Skeletal muscle cell (primary cell): Measurements from ENCODE around the gene MAD1L1.

ENCODE experiments used
- DNase-seq: peaks from one replicate; pipeline ENCODE4 v3.0.0-alpha.2; 2010; ENCODE audit warnings: low read depth
- H3K4me3 ChIP-seq: 2 replicates; pipeline ENCODE4 v1.5.1; 2011; ENCODE audit warnings: low read depth, mild to moderate bottlenecking, control low read depth, low read length, moderate library complexity

MAD1L1 gene

DNA sequence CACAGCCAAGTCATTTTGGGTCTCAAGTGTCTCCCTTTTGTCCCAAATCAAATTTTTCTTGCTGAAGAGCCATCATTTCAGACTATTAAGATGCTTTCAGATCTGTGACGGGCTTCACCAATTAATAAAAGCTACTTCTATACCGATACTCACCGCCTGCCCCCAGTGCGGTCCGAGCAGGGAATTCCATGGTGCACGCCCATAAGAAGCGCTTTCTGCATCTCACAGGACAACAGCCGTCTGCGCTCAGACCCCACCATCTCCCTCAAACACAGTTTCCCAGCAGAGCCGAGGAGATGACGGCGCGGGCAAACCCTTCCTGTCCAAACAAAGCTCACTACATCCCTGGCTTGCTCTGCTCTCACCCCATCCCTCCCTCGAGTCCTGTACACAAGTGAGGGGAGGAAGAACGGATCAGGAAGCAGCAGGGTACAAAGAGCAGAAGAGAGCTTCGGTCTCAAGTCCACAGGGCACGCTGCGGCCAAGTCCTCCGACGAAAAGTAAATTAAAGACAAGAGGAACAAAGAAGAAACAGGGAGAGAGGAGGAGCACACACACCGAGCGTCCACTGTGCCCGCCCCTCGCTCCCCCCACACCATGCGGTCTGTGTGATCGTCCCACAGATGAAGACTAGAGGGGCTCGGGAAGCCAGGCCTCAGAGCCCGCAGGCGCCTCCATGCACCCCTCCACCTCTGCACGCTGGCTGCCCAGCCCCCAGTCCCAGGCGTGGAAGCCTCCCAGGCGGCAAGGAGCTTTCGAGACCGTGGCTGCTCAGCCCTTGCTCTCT, 121.9 kb downstream of the MAD1L1 start:
- no peak overlapping the region for H3K4me3 ChIP-seq
- DNase-seq, result no peak

DNA sequence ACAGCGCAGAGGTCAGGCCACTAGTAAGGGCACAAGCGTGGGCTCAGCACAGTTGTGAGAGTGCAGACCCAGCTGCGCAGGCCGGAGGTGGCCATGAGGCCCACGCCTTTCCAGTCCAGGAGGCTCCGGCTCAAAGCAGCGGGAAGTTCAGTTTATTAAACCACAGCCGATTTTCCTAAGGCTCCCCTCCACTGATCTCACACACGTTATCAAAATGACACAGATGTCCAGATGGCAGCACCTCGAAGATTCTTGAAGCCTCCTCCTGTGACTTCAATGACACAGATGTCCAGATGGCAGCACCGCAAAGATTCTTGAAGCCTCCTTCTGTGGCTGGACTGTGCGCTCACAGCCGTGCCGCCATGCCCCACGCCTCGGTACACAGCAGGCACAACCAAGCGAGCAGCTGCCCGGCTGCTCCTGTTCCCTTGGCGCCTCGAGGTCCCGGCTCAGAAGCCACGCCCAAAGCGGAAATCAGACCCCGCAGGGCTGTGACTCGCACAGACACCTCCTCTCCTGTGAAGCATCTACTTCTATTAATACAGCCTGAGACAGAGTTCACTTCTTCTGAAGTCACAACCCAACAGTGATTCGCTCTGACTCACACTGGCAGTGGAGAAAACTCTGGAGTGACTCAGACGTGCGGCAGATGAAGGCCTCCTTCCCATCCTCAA, 122.7 kb downstream of the MAD1L1 start:
- no peak overlapping the region for H3K4me3 ChIP-seq

DNA sequence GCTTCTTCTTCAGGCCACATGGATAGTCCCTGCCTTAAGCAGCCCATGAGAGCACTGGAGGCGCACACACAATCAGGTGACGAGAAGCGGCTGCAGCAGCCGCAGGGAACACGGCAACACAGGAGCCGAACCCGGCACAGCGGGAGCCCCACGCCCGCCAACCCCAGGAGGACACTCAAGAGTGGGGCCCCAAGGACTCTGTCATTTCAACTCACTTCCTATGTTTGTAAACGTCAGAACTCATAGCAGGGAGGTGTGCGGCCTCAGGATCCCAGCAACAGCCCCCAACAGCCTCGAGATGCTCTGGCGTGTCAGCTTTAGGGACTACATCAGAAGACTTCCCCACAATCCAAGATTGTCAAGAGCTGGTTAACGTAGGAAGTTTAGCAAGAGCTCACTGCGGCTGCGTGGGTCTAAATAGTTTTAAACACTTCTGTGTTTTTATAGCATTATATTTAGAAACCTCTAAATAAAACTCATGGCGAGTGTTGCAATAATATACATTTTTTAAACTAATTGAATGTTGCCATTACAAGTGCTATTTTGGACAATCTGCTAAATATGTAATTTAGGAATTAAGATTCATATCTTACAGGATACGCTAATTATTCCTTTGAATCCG, 123.4 kb downstream of the MAD1L1 start:
- H3K4me3 ChIP-seq, result no peak overlapping the region
- DNase-seq, result no peak

More for the DNA sequence above, 122.7 kb downstream of the MAD1L1 start:
- DNase-seq, result peak; percentile 65

DNA sequence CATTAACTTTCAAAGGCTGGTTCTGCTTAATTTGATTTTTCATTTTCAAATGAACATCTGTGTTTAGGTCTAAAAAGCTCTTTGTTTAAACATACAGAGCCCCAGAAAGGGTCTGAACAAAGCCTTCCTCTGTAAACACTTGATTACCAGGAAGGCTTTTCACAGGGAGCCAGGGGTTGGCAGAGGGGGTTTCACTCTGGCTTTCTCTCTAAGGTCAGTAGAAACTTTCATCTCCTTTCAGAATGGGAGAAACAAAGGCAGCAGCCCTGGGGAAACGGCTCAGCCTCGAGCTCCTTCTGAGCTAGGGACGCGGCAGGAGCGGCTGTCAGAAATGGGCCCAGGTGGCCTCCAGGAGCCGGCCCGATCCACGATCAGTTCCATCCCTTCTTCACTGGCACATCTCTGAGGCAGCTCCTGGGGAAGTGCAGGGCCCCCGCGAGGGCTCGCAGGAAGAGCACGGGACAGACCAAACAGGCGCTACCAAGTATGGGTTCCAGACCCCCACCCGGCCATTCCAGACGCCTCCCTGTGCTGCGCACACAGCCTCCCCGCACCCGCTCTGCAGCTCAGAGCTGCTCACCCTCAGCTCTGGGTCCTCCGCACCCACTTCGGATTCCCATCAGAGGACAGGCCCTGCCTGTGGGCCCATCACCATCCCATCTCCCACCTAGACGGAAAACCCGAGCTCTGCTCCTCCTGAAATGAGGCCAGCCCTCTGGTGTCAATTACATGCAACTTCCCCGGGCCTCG, 124.1 kb downstream of the MAD1L1 start:
- DNase-seq, result no peak
- H3K4me3 ChIP-seq, result no peak overlapping the region

DNA sequence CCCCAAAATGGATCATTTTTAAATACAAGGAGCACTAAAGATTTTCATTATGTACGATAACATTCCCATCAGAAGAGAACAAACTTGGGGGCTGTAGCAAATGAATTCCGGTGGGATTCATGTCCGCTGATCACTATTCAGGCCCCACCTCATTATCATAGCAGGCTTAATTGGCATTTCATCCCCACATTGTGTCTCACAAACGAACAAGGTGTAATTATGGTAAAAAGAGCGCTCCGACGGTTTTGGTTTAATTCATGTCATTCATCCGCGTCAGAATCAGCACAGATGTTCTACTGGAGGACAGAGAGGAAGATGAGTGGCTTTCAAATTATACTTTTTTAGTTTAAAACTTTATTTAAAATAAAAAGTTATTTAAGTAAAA, 124.7 kb downstream of the MAD1L1 start:
- H3K4me3 ChIP-seq, result no peak overlapping the region
- no peak for DNase-seq

DNA sequence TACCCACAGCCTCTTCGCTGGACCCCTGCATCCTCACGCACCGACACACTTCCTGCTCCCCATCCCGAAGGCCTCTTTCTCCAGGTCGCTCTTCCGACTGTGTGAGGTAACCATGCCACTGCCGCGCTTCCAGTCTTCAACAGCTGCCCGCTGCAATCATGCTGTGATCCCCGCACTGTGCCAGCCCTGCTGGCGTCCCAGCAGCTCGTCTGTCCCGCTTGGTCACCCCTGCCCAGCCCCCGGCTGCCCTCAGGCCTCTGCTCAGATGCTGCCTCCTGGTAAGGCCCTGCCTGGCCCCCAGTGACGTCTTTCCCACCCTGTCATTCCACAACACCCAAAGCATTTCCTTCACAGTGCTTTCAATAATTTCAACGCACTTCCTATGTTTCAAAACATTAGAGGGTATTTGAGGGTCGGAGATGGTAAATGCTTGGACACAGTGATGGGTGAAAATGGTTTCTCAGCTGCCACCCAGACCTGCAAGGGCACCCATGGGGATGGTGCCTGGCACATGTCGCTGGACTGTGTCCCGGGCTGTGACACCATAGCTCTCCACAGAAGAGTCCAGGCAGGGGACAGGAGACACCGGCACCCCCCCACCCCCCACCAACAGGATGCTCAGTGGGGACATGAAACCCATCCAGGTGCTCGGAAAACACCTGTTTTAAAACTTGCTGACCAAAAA, 125.2 kb downstream of the MAD1L1 start:
- no peak overlapping the region for H3K4me3 ChIP-seq
- DNase-seq, result no peak

DNA sequence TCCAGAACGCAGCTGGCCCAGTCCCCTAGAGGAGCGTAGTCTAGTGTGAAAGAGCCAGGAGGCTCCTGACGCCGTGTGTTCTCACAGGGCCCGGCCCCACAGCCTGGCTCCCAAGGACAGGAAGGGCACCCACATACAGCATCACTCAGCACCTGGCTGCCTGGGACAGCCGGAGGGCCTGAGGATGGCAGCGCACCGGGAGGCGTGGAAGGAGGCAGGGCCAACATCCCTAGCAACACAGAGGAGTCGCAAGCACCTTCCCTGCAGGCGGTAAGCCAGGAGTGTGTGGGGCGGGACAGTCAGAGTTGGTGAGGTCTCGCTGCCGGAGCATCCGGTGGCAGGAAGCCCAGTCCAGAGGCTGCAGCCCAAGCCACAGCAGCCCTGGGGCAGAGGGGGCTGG, 125.8 kb downstream of the MAD1L1 start:
- no peak overlapping the region for H3K4me3 ChIP-seq
- no peak for DNase-seq

DNA sequence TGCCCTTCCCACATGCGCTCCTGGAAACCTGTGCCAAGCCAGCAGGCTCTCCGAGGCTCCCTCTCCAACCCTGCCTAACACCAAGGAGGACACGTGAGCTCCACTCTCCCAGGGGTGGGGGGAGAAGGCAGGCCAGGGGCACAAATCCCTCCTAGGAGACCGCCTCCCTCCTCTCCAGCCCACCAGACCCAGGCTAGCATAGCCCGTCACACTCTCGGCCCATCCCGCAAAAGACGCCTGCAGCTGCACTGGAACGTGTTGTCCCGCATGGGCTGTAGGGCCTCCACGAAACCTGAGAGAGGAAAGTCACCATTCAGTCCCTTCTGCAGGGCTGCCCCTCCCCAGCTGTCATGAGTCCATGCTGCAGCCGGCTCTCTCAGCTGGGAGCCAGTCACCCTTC, 126.3 kb downstream of the MAD1L1 start:
- no peak overlapping the region for H3K4me3 ChIP-seq
- DNase-seq, result no peak

DNA sequence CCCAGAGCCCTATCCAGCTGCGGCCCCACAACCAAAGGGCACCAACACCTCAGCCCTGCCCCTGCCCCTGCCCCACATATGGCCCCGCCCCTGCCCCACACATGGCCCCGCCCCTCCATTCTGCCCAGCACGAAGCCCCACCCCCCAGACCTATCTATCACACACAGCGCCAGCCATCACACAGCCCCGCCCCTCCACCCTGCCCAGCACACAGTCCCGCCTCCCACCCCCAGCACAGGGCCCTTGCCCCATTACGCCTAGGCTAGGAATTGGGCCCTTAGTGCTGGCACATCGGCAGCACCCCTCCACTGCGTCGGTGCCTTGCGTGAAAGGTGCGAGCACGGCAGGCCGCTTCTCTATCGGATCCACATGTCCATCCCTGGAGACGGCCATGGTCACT, 126.8 kb downstream of the MAD1L1 start:
- DNase-seq, result no peak
- no peak overlapping the region for H3K4me3 ChIP-seq

DNA sequence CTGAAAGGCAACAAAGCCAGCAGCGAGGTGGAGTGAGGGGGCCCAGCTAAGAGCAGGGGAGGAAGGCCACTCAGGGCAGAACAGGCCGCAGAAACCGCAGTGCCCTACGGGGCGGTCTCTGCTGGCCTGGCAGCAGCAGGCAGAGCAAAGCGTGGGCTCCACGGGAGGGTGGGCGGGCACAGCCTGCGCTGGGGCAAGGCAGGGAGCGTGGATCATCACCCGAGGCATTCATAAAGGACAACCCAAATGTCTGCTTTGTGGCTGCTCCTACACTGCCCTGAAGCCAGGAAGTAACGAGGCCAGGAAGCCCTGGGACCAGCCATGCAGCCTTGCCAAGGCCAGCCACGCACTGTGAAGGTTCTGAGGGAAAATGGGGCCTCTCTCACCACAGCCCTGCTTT, 127.5 kb downstream of the MAD1L1 start:
- no peak overlapping the region for H3K4me3 ChIP-seq
- DNase-seq, result no peak

DNA sequence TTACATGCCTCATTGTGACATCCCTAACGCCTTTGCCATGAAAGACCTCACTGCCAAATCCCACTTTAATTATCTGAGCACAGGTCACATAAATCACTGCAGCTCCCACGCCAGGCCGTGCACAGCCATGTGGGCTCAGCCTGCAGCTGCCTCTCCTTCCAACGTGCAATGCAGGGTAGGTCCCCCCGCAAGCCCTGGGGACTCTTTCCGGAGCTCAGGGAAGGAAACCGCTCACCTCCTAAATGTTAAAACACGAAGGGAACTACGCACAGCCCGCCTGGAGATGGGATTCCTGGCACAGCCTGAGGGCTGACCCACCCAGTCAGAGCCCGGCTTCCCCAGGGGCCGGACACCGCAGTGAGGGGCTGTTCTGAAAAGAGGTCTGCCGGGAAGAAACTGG, 128.0 kb downstream of the MAD1L1 start:
- DNase-seq, result no peak

DNA sequence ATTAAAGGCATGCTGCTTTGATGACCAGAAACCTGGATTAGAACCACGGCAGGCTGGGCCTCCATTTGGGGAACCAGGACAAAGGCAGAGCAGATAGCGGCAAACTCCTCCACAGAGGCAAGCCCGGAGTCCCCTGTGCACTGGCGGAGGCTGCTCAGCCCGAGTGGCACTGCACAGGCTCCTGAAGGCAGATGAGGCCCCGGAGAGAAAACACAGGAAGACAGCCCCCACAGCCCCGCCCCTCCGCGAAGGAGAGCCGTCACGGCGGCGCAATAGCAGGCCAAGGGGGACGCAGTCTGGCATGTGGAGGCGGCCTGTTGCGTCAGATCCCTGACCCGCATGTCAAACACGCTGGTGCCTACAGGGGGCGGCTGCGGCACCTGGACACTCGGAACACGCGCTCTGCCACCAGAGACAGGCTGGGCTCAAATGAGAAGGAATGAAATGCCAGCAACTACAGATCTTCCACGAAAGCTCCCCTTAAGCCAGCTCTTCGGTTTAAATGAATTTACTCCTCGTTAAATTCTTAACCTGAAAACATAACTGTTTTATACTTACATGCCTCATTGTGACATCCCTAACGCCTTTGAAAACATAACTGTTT, 128.5 kb downstream of the MAD1L1 start:
- H3K4me3 ChIP-seq, result no peak overlapping the region
- DNase-seq, result peak; percentile 86

More for the DNA sequence above, 128.0 kb downstream of the MAD1L1 start:
- no peak overlapping the region for H3K4me3 ChIP-seq

DNA sequence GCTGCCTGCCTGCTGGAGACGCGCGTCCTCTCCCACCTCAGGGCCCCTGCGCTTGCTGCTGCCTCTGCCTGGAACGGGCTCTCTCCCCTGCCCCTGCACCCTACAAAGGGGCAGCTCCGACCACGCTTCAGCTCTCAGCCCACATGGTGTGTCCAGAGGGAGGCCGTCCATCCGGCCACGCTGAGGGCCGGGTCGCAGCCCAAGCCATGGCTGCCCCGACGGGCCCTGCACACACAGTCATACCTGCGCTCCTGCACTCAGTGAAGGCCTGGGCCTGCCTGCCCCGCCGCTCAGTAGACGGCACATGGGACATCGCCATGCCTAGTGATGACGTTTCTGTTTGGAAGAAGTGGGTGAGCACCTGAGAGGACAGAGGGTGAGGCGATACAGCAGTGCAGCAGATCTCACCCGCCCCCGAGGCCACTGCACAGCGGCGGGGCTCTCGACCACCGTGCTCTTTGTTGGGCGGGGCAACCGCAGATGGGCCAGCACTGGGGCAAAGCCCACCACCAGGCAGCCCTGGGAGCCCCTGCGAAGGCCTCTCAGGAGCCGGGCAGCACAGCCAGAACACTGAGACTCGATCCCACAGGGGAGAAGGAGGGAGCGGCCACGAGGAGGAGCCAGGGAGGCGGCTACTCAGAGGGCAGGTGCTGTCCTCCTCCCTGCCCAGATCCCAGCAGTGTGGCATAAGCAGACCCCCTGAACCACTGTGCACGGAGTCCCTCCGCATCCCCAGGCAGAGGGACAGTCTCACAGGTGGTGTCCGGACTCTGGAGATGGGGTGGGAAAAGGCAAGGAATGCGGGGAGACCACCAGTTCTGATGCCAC, 129.5 kb downstream of the MAD1L1 start:
- no peak for DNase-seq

DNA sequence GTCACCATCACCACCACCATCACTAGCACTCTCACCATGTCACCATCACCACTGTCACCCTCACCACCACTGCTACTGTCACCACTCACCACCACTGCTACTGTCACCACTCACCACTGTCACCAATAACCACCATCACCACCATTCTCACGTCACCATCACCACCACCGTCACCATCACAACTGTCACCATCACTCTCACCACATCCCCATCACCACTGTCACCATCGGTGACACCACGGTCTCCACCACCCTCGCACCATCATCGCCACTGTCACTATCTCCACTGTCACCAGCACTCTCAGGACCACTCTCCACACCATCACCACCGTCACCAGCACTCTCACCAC, 130.4 kb downstream of the MAD1L1 start:
- DNase-seq, result no peak
- H3K4me3 ChIP-seq, result no peak overlapping the region

More for the DNA sequence above, 129.5 kb downstream of the MAD1L1 start:
- H3K4me3 ChIP-seq, result no peak overlapping the region

DNA sequence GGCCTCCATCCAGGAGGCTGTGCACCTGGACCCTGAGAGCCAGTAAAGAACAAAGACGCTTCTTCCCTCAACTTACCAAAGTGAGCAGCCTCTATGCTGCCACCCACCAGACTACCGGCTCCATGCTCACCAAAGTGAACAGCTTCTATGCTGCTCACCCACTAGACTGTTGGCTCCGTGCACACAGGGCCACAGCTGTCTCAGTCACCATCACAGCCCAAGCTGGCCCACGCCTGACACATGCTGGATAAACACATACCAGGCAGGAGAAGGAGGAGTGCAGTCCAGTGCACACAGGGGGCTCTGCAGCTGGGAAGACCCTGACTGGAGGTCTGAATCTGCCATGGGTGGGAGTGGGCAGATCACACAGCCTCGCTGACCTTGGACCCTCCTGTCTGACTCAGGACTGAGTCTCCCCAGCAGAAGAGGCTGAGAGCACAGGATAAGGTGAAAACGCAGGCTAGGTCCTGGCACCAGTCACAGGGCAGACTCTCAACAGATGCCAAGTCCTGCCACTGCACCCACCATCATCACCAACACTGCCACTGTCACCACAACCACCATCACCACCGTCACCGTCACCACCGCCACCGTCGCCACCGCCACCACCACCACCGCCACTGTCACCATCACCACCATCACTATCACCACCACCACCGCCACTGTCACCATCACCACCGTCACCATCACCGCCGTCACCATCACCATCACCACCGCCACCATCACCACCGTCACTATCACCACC, 130.9 kb downstream of the MAD1L1 start:
- no peak overlapping the region for H3K4me3 ChIP-seq
- DNase-seq, result no peak

DNA sequence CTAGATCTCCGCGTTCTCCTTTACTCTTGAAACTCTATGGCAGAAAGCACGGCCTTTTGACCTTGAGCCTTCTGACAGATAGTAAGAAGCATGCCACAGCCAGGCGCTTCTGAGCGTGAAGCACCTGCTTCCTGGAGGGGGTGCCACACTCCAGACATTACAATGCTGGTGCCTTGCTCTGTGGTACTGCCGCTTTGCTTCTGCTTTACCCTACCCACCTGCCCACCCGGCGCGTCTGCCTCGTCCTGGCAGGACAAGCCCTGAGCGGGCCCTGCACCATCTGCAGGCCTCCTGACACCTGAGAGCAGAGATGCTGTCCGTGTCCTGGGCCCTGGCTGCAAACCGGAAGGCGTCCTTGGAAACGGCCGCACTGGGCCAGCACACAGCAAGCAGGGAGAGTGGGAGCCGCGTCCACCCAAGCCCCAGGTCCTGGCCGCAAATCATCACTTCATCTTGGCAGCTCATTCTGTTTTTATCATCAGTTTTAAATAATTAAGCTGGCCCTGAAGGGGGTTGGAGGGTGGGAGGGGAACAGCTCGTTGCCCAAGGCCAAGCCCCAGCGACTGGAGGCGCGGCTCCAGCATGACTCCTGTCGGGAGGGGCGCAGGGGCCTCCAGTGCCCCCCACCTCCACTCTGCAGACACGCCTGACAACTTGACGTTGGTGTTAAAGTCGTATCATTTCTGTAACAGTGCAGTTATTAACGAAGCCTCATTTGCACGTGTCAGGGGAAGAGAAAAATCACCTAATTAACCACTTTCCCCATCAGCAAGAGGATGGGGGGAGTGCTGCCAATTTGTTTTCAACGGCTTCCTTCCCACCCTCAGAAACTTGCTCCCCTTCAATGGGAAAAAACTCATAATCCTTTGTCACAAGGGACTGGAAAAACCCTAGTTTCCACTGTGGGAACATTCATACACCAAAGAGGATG, 132.2 kb downstream of the MAD1L1 start:
- DNase-seq, result no peak
- H3K4me3 ChIP-seq, result no peak overlapping the region
